GM23248 (cell line): ENCODE data around the gene SRRM4.

Experiments used
- EZH2 ChIP-seq: fragments of 200-600 bp; sonication (generic); IDR thresholded peaks from 2 replicates; pipeline ENCODE4 v1.6.1; 2018; ENCODE audit warnings: antibody characterized with exemption, mild to moderate bottlenecking; ENCODE audit not compliant: insufficient read depth, poor library complexity, severe bottlenecking
- EZH2phosphoT487 ChIP-seq: fragments of 200-600 bp; sonication (generic); IDR thresholded peaks from 2 replicates; pipeline ENCODE4 v1.6.1; 2018; ENCODE audit warnings: antibody characterized with exemption, moderate library complexity, mild to moderate bottlenecking, low read depth; ENCODE audit not compliant: insufficient read depth

GRCh38 chr12:119071176-119071575 lies 89.8 kb downstream of the SRRM4 start:
- no peak for TF ChIP-seq EZH2phosphoT487
- no peak for TF ChIP-seq EZH2
